Measurements from ENCODE around the gene CD99. TPM values are rescaled to one million over a fixed set of nuclear protein-coding genes. Genes with fewer than 3 reads are reported as not detected.

Gene CD99
- total and polyA plus RNA-seq, 4 donors = 292 to 416 (median 407) TPM

DNA sequence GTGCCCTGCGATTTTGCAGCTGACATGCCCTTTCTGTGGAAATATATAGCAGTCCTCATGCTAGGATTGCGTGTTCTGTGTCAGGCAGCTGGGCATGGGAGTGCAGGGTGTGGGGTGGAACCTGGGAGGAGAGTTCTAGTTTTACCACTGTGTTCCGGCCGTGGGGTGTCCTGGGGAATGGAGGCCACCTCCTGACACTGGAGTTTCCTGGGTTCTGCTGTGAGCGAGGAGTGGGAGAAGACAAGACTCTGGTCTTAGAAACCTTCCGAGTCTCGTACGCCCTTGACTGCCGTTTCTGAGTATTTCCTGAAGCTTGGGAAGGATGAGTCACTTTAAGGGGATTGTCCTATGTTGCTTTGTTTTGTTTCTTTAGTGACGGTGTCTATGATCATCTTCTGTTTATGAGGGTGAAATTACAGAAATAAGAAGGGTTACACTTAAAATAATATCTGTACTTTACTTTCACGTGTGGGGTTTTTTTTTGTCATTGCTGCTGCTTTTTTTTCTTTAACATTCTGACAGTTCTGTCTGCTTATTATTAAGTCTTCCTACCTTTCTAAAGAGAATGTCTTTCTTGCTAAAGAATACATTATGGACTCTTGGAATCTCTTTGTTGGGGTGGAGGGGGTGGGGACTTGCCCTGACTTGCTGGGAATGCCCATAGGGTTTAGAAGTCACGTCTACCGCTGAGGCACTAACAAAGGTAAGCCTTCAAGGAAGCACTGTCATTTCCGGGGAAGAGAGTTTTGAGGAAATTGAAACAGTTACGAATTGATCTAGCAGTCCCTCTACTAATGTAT, 19.1 kb downstream of the CD99 start:
- DNase-seq = no peak
- Histone ChIP-seq H3K4me1 (ENCODE audit: control insufficient read depth in 1 of 2, insufficient read depth in 2 of 2, low read length in 2 of 2) (peaks cover 0 to 1% of the 10 kb centered on the region in 2 donors), H3K4me3 (ENCODE audit: low read length in 2 of 2) (no peak overlapping the region)

DNA sequence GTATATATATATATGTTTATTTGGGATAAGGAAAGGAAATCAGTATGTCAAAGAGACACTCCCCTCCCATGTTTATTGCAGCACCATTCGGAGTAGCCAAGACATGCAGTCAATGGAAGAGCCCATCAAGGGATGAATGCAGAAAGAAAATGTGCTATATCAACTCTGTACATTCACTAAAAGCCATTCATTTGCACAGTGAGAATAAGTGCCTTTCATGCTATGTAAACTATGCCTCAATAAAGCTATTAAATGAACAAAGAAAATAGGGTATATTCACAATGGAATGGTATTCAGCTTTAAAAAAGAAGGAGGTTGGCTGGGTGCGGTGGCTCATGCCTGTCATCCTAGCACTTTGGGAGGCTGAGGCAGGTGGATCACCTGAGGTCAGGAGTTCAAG, 20.3 kb downstream of the CD99 start:
- no peak overlapping the region for H3K27ac ChIP-seq (ENCODE audit: low read depth in 1 of 2, low read length in 2 of 2)
- no peak overlapping the region for H3K4me3 ChIP-seq (ENCODE audit: low read length in 2 of 2)
- intact Hi-C loops (cut with DNase I) = no loop called here
- 96 to 100% methylated on average over 2 of the region's 2 CpGs for WGBS, 2 donors
- no peaks in the 10 kb centered on the region for H3K9me3 ChIP-seq (ENCODE audit: control insufficient read depth, low read length)
- ATAC-seq (ENCODE audit: low FRiP score) (no peak), DNase-seq (no peak)
- no peaks in the 10 kb centered on the region for H3K27me3 ChIP-seq (ENCODE audit: control insufficient read depth in 1 of 2, insufficient read depth in 2 of 2, low read length in 1 of 2)
- H3K36me3 ChIP-seq (ENCODE audit: control insufficient read depth in 1 of 2, insufficient read depth in 2 of 2, low read length in 1 of 2) = no peaks in the 10 kb centered on the region
- H3K4me1 ChIP-seq (ENCODE audit: control insufficient read depth in 1 of 2, insufficient read depth in 2 of 2, low read length in 2 of 2) = peaks cover 0 to 1% of the 10 kb centered on the region in 2 donors

More for the DNA sequence above, 19.1 kb downstream of the CD99 start:
- no peaks in the 10 kb centered on the region for H3K9me3 ChIP-seq (ENCODE audit: control insufficient read depth, low read length)
- 46 to 59% methylated on average over 15 of the region's 15 CpGs for WGBS, 2 donors
- no peaks in the 10 kb centered on the region for H3K36me3 ChIP-seq (ENCODE audit: control insufficient read depth in 1 of 2, insufficient read depth in 2 of 2, low read length in 1 of 2)
- no peak overlapping the region for H3K27ac ChIP-seq (ENCODE audit: low read depth in 1 of 2, low read length in 2 of 2)
- intact Hi-C loops (cut with DNase I) = no loop called here
- ATAC-seq (ENCODE audit: low FRiP score) = peak; percentile 61
- no peaks in the 10 kb centered on the region for H3K27me3 ChIP-seq (ENCODE audit: control insufficient read depth in 1 of 2, insufficient read depth in 2 of 2, low read length in 1 of 2)

DNA sequence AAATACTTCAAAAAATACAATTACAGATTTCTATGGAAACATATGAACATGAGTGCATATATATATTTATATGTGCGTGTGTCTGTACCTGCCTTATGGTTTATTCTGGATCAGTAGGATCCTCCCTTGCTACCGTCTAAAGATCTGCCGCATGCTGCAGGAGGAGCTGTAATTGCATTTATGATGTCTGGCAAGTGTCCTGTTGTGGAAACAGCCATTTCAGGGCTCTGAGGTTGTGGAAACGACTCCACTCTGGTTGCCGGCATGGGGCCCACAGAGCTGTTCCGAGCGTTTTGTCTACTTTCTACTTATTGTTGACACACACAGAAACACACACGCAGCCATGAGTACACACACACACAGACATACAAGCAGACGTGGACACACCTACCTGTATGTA, 21.3 kb downstream of the CD99 start:
- intact Hi-C loops (cut with DNase I) = no loop called here
- DNase-seq (no peak), ATAC-seq (ENCODE audit: low FRiP score) (no peak)
- Histone ChIP-seq H3K9me3 (ENCODE audit: control insufficient read depth, low read length) (no peaks in the 10 kb centered on the region), H3K36me3 (ENCODE audit: control insufficient read depth in 1 of 2, insufficient read depth in 2 of 2, low read length in 1 of 2) (no peaks in the 10 kb centered on the region), H3K4me1 (ENCODE audit: control insufficient read depth in 1 of 2, insufficient read depth in 2 of 2, low read length in 2 of 2) (no peaks in the 10 kb centered on the region), H3K27me3 (ENCODE audit: control insufficient read depth in 1 of 2, insufficient read depth in 2 of 2, low read length in 1 of 2) (no peaks in the 10 kb centered on the region), H3K27ac (ENCODE audit: low read depth in 1 of 2, low read length in 2 of 2) (no peak overlapping the region), H3K4me3 (ENCODE audit: low read length in 2 of 2) (no peak overlapping the region)
- 91 to 95% methylated on average over 9 of the region's 9 CpGs for WGBS, 2 donors

DNA sequence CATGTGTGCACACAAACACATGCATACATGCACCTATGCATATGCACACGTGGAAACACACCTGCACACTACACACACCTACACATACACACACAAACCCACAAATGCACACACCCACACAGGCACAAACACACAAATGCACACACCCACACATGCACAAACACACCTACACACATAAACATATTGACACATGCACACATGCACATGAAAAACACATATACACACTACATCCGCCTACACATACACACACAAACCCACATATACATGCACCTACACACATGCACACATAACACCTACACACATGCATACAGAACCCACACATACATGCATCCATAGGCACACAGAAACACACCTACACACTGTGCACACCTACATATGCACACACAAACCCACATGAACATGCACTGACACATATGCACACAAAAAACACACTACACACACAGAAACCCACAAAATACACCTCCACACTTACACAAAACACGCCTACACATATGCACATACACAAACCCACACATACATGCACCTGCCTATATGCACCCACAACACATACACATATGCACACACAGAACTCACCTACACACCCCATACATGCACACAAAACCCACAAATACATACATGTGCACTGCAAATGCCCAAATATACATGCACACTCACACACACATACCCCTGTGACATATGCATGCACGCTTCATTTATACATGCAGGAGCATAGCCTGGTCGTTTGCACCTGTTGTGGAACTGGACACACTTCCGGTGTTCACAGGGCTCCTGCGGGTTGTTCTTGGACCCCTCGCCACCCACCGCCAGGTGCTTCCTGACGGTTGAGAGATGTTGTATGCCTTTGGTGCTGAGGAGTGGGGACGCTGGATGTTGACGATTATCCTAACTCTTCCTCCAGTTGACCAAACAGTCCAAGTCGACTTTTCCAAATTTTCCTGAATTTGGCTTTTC, 22.1 kb downstream of the CD99 start:
- intact Hi-C loops (cut with DNase I) = no loop called here
- H3K4me3 ChIP-seq (ENCODE audit: low read length in 2 of 2) = no peak overlapping the region
- 86 to 91% methylated on average over 13 of the region's 13 CpGs for WGBS, 2 donors
- H3K27me3 ChIP-seq (ENCODE audit: control insufficient read depth in 1 of 2, insufficient read depth in 2 of 2, low read length in 1 of 2) = no peaks in the 10 kb centered on the region
- no peaks in the 10 kb centered on the region for H3K4me1 ChIP-seq (ENCODE audit: control insufficient read depth in 1 of 2, insufficient read depth in 2 of 2, low read length in 2 of 2)
- H3K27ac ChIP-seq (ENCODE audit: low read depth in 1 of 2, low read length in 2 of 2) = no peak overlapping the region
- no peaks in the 10 kb centered on the region for H3K9me3 ChIP-seq (ENCODE audit: control insufficient read depth, low read length)
- ATAC-seq (ENCODE audit: low FRiP score) (no peak), DNase-seq (peak in 1 of 2 donors; percentile 25)
- peaks cover 0 to 3% of the 10 kb centered on the region in 2 donors for H3K36me3 ChIP-seq (ENCODE audit: control insufficient read depth in 1 of 2, insufficient read depth in 2 of 2, low read length in 1 of 2)

DNA sequence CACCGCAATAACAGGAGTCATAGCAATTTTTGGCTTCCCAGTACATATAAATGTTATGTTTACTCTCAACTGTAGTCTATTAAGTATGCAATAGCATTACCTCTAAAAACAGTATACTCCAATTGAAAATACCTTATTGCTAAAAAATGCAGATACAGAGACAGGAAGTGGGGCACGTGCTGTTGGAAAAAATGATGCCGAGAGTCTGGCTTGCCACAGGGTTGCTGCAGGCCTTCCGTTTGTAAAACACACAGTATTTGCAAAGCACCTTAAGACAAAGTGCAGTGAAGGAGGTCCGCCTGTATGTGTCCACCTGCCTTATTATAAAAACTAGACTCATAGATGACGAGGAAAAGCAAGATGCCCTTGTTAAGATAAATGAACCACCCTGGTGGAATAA, 23.5 kb downstream of the CD99 start:
- no peaks in the 10 kb centered on the region for H3K9me3 ChIP-seq (ENCODE audit: control insufficient read depth, low read length)
- H3K4me3 ChIP-seq (ENCODE audit: low read length in 2 of 2) = no peak overlapping the region
- DNase-seq (peak in 1 of 2 donors; percentile 7), ATAC-seq (ENCODE audit: low FRiP score) (no peak)
- intact Hi-C loops (cut with DNase I) = no loop called here
- no peaks in the 10 kb centered on the region for H3K4me1 ChIP-seq (ENCODE audit: control insufficient read depth in 1 of 2, insufficient read depth in 2 of 2, low read length in 2 of 2)
- H3K36me3 ChIP-seq (ENCODE audit: control insufficient read depth in 1 of 2, insufficient read depth in 2 of 2, low read length in 1 of 2) = peaks cover 0 to 3% of the 10 kb centered on the region in 2 donors
- no peaks in the 10 kb centered on the region for H3K27me3 ChIP-seq (ENCODE audit: control insufficient read depth in 1 of 2, insufficient read depth in 2 of 2, low read length in 1 of 2)
- H3K27ac ChIP-seq (ENCODE audit: low read depth in 1 of 2, low read length in 2 of 2) = no peak overlapping the region
- 59 to 83% methylated on average over 6 of the region's 6 CpGs for WGBS, 2 donors

DNA sequence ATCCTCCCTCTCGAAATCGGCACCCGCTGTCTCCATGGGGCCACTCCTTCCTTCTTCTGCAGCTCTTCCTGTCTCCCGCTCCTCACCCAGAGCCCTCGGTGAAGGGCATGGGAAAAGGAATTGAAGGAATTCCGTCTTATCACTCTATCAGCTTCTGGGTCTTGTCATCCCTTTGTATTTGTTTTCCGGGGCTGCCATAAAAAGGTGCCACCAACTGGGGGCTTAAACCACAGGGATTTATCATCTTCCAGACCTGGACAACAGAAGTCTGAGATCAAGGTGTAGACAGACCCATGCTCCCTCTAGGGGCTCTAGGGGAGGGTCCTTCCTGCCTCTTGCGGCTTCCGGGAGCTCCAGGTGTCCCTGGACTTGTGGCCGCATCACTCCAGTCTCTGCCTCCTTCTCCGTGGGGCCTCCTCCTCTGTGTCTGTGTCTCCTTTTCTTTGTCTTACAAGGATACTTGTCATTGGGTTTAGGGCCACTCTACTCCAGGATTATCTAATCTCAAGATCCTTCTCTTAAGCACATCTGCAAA, 24.0 kb downstream of the CD99 start:
- H3K27ac ChIP-seq (ENCODE audit: low read depth in 1 of 2, low read length in 2 of 2) = no peak overlapping the region
- ATAC-seq (ENCODE audit: low FRiP score) = no peak
- H3K4me3 ChIP-seq (ENCODE audit: low read length in 2 of 2) = no peak overlapping the region
- H3K27me3 ChIP-seq (ENCODE audit: control insufficient read depth in 1 of 2, insufficient read depth in 2 of 2, low read length in 1 of 2) = no peaks in the 10 kb centered on the region
- no peaks in the 10 kb centered on the region for H3K9me3 ChIP-seq (ENCODE audit: control insufficient read depth, low read length)
- peak in 1 of 2 donors; percentile 26 for DNase-seq
- WGBS, 2 donors = 85 to 89% methylated on average over 11 of the region's 11 CpGs
- H3K4me1 ChIP-seq (ENCODE audit: control insufficient read depth in 1 of 2, insufficient read depth in 2 of 2, low read length in 2 of 2) = no peaks in the 10 kb centered on the region
- intact Hi-C loops (cut with DNase I) = no loop called here
- peaks cover 0 to 3% of the 10 kb centered on the region in 2 donors for H3K36me3 ChIP-seq (ENCODE audit: control insufficient read depth in 1 of 2, insufficient read depth in 2 of 2, low read length in 1 of 2)

DNA sequence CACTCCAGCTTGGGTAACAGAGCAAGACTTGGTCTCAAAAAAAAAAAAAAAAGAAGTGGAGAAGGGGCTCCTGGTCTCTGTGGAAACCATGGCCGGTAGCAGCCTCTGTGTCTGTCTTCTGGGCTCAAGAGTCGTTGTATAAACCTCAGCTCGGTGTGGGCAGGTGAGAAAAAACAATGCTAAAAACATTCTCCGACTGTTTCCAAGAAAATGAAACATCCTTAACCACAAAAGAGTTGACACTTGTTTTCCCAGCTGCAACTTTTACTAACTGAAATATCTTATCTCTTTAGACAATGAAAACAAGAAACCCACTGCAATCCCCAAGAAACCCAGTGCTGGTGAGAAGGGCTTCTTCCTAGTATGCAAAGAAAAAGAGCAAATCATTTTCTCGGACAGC, 26.2 kb downstream of the CD99 start:
- no peaks in the 10 kb centered on the region for H3K9me3 ChIP-seq (ENCODE audit: control insufficient read depth, low read length)
- H3K4me3 ChIP-seq (ENCODE audit: low read length in 2 of 2) = no peak overlapping the region
- no peaks in the 10 kb centered on the region for H3K27me3 ChIP-seq (ENCODE audit: control insufficient read depth in 1 of 2, insufficient read depth in 2 of 2, low read length in 1 of 2)
- ATAC-seq (ENCODE audit: low FRiP score) (no peak), DNase-seq (no peak)
- H3K4me1 ChIP-seq (ENCODE audit: control insufficient read depth in 1 of 2, insufficient read depth in 2 of 2, low read length in 2 of 2) = no peaks in the 10 kb centered on the region
- 79 to 81% methylated on average over 5 of the region's 5 CpGs for WGBS, 2 donors
- intact Hi-C loops (cut with DNase I) = no loop called here
- peaks cover 0 to 3% of the 10 kb centered on the region in 2 donors for H3K36me3 ChIP-seq (ENCODE audit: control insufficient read depth in 1 of 2, insufficient read depth in 2 of 2, low read length in 1 of 2)
- H3K27ac ChIP-seq (ENCODE audit: low read depth in 1 of 2, low read length in 2 of 2) = no peak overlapping the region

DNA sequence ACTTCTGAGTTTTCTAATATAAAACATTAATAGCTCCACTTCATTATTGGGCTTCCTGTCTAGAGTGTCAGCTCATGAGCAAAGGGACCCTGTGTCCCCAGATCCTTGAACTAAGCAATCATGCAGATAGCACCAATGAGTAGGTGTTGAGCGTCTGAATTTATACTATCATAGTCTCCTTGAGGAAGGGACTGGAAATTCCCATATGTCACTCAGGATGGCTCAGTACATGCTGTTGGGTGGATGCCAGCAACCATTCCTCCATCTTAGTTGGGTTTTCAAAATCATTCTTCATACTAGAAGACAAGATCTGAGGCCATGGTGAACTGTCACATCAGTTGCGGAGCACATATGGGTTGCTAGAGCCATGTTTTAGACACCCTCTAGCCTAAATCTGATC, 27.7 kb downstream of the CD99 start:
- 97 to 98% methylated on average over 2 of the region's 2 CpGs for WGBS, 2 donors
- ATAC-seq (ENCODE audit: low FRiP score) (no peak), DNase-seq (no peak)
- no peak overlapping the region for H3K4me3 ChIP-seq (ENCODE audit: low read length in 2 of 2)
- H3K27ac ChIP-seq (ENCODE audit: low read depth in 1 of 2, low read length in 2 of 2) = no peak overlapping the region
- H3K27me3 ChIP-seq (ENCODE audit: control insufficient read depth in 1 of 2, insufficient read depth in 2 of 2, low read length in 1 of 2) = no peaks in the 10 kb centered on the region
- H3K4me1 ChIP-seq (ENCODE audit: control insufficient read depth in 1 of 2, insufficient read depth in 2 of 2, low read length in 2 of 2) = no peaks in the 10 kb centered on the region
- no peaks in the 10 kb centered on the region for H3K9me3 ChIP-seq (ENCODE audit: control insufficient read depth, low read length)
- intact Hi-C loops (cut with DNase I) = no loop called here
- peaks cover 0 to 10% of the 10 kb centered on the region in 2 donors for H3K36me3 ChIP-seq (ENCODE audit: control insufficient read depth in 1 of 2, insufficient read depth in 2 of 2, low read length in 1 of 2)
